AG04450 (cell line): ENCODE results near the gene CDKN2AIP. TPM values are rescaled to one million over a fixed set of nuclear protein-coding genes. Genes with fewer than 3 reads are reported as not detected.

Experiments used
- CTCF ChIA-PET: fragments of 300-600, 350-600 bp; formaldehyde crosslinking; extraction: SDS; loops from one replicate; lab custom pipeline; 2022; ENCODE audit warnings: antibody characterized with exemption, inconsistent platforms; lab: Charles Lee
- POLR2A ChIA-PET: fragments of 350-600 bp; formaldehyde crosslinking; extraction: SDS; loops from one replicate; lab custom pipeline; 2021; ENCODE audit warnings: antibody characterized with exemption, inconsistent platforms; lab: Yijun Ruan, JAX
- DNase-seq: peaks from one replicate; pipeline ENCODE4 v3.0.0-alpha.2; 2011; ENCODE audit warnings: low read depth, low spot score
- H3K27ac ChIP-seq: one replicate; pipeline ENCODE4 v1.5.1; 2012; ENCODE audit warnings: low read depth, low read length, control low read depth
- H3K27me3 ChIP-seq: one replicate; pipeline ENCODE4 v1.6.0; 2012; ENCODE audit warnings: low read length; ENCODE audit not compliant: control insufficient read depth, insufficient read depth
- H3K4me3 ChIP-seq: 2 replicates; pipeline ENCODE4 v1.5.1; 2011; ENCODE audit warnings: mild to moderate bottlenecking, low read depth, low read length, control low read depth
- H3K9me3 ChIP-seq: 2 replicates; pipeline ENCODE4 v1.5.1; 2012; ENCODE audit warnings: low read length; ENCODE audit not compliant: control insufficient read depth, insufficient read depth
- CTCF ChIP-seq: IDR thresholded peaks from 2 replicates; pipeline ENCODE4 v1.5.1; 2011; ENCODE audit warnings: low read depth, low read length, control low read depth, inconsistent platforms
- polyA plus RNA-seq: library from polyadenylated mRNA; depleted of rRNA; stranded (reverse); fragments of >200 nt; gene quantifications from 2 replicates; pipeline ENCODE4 v1.2.3, GENCODE V29; 2011; rRNA removed

CDKN2AIP gene
- polyA plus RNA-seq, 1 experiment: 15.7 TPM

DNA sequence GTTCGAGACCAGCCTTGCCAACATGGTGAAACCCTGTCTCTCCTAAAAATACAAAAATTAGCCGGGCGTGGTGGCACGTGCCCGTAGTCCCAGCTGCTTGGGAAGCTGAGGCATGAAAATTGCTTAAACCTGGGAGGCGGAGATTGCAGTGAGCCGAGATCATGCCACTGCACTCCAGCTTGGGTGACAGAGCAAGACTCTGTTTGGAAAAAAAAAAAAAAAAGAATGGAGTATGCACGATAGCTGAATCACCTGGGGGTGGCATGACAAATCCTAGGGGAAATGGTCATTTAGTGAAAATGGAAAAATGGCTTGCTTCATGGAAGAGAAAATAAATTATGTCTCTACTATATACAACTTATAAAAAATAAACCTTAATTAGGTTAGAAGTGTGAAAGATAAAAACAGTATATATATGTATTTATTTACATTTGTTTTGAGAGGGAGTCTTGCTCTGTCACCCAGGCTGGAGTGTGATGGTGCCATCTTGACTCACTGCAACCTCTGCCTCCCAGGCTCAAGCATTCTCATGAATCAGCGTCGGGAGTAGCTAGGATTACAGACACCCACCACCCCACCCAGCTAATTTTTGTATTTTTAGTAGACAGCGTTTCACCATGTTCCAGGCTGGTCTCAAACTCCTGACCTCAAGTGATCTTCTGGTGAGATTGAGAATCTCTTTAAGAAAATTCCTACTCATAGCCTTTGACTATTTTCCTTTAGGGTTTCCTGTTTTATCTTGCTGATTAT, 41.1 kb downstream of the CDKN2AIP start:
- ChIA-PET POLR2A (interaction anchor here (0.7 kb wide), 1 partner anchor 350 kb away, joined by 3 read pairs; no protein-coding TSS in a partner anchor), CTCF (no interaction called here)
- peaks cover 9% of the 10 kb centered on the region; the same call in 1 of the 2 replicates for H3K9me3 ChIP-seq
- no peak overlapping the region for H3K27ac ChIP-seq
- H3K4me3 ChIP-seq: no peak overlapping the region
- H3K27me3 ChIP-seq: no peaks in the 10 kb centered on the region
- no peak for DNase-seq
- no peak for TF ChIP-seq CTCF

DNA sequence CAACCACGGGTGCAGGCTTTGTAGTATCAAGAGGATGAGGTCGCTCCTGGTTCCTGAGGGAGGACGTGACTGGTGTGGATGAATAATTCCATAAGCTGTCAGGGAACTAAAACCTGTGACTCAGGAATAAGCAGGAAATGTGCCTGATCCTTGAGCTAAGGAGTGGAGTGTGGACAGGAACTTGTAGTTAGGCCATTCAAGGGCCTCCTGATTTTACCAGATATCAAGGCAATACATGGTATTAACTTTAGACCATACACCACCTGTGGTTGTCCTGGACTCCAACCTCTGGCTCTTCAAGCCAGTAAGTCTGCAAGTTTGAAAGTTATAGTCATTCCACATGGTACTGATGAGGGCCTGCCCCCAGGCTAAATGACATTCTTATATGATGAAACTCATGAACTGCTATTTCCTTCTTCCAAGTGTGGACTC, 48.4 kb downstream of the CDKN2AIP start:
- ChIA-PET POLR2A (interaction anchor here (0.9 kb wide), 1 partner anchor 12 kb away, joined by 3 read pairs; no protein-coding TSS in a partner anchor), CTCF (interaction anchor here (1.0 kb wide), 1 partner anchor 33 kb away, joined by 4 read pairs; no protein-coding TSS in a partner anchor)
- no peak for TF ChIP-seq CTCF
- Histone ChIP-seq H3K4me3 (no peak overlapping the region), H3K27ac (peak overlapping the region; percentile 41), H3K9me3 (no peaks in the 10 kb centered on the region), H3K27me3 (no peaks in the 10 kb centered on the region)
- DNase-seq: no peak

DNA sequence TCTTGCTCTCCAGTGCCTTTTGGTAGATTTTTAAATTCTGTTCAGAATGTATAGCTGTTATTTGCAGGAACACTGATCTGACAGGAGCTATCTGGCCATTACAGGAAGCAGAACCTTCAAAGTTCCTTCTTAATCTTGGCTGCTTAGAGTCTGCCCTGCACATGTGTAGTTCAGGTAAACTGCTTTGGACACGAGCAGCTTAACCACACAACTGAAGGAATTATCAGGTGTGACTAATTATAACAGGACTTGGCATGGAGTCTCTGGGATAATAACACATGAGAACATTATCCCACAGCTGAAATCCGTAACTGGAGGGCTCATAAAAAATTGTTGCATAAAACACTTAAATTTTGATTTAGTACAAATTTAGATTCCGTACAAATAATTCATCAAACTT, 48.8 kb downstream of the CDKN2AIP start:
- H3K27me3 ChIP-seq: no peaks in the 10 kb centered on the region
- no peak overlapping the region for H3K27ac ChIP-seq
- no peaks in the 10 kb centered on the region for H3K9me3 ChIP-seq
- CTCF ChIA-PET: interaction anchor here (1.0 kb wide), 1 partner anchor 34 kb away, joined by 4 read pairs; no protein-coding TSS in a partner anchor
- H3K4me3 ChIP-seq: no peak overlapping the region
- POLR2A ChIA-PET: interaction anchor here (0.9 kb wide), 1 partner anchor 11 kb away, joined by 3 read pairs; no protein-coding TSS in a partner anchor
- no peak for TF ChIP-seq CTCF
- DNase-seq: no peak

- Histone ChIP-seq H3K27me3 (no peaks in the 10 kb centered on the region), H3K4me3 (no peak overlapping the region), H3K27ac (no peak overlapping the region), H3K9me3 (no peaks in the 10 kb centered on the region)
- no peak for TF ChIP-seq CTCF
- ChIA-PET CTCF (no interaction called here), POLR2A (no interaction called here)
- no peak for DNase-seq
Measured at GRCh38 chr4:183495184-183495583, 50.7 kb downstream of the CDKN2AIP start.

Other genes starting within 250 kb of the CDKN2AIP start
- not detected in 2 replicates for gene CLDN22, start 124.4 kb upstream of the CDKN2AIP start, polyA plus RNA-seq
- gene CLDN24, start 122.2 kb upstream of the CDKN2AIP start, polyA plus RNA-seq: not detected in 2 replicates
- 7.0 and 10.6 TPM in 2 replicates for gene ING2, start 60.4 kb downstream of the CDKN2AIP start, polyA plus RNA-seq
- 11.0 and 17.0 TPM in 2 replicates for gene RWDD4, start 214.5 kb downstream of the CDKN2AIP start, polyA plus RNA-seq
- 37.4 and 47.6 TPM in 2 replicates for gene TRAPPC11, start 214.7 kb downstream of the CDKN2AIP start, polyA plus RNA-seq